Transverse colon (tissue), 4 donors: ENCODE data around the gene RFPL1. TPM values are rescaled to one million over a fixed set of nuclear protein-coding genes. Genes with fewer than 3 reads are reported as not detected.

Experiments used
- DNase-seq: peaks from one replicate; pipeline ENCODE4 v3.0.0-alpha.2; 2019
- H3K27ac ChIP-seq, 4 donors: fragments of 200-600 bp; sonication (generic); 2 replicates each; pipeline ENCODE4 v1.5.1; 2016 to 2018; ENCODE audit warnings: inconsistent platforms in 4 of 4
- H3K27me3 ChIP-seq: fragments of 200-600 bp; sonication (generic); 2 replicates; pipeline ENCODE4 v1.5.1; 2017; ENCODE audit warnings: inconsistent platforms
- H3K36me3 ChIP-seq, 4 donors: fragments of 200-600 bp; sonication (generic); 2 replicates each; pipeline ENCODE4 v1.5.1; 2017 to 2019; ENCODE audit warnings: inconsistent platforms in 4 of 4
- H3K4me1 ChIP-seq, 4 donors: fragments of 200-600 bp; sonication (generic); 2 replicates each; pipeline ENCODE4 v1.5.1; 2017 to 2020; ENCODE audit warnings: inconsistent platforms in 4 of 4
- H3K4me3 ChIP-seq, 4 donors: fragments of 200-600 bp; sonication (generic); 1 replicate in 1 of 4; 2 replicates in 3 of 4; pipeline versions ENCODE4 v1.5.1 to v1.6.1; 2017 to 2019; ENCODE audit warnings: inconsistent platforms in 4 of 4
- H3K9me3 ChIP-seq, 2 donors: fragments of 200-600 bp; sonication (generic); 2 replicates each; pipeline ENCODE4 v1.5.1; 2017 to 2019; ENCODE audit warnings: inconsistent platforms in 2 of 2
- CTCF ChIP-seq, 5 experiments: fragments of 200-600 bp in 3 of 5; fragments of 450-650 bp in 2 of 5; sonication (generic) in 3 of 5; IDR thresholded peaks; 1 replicate in 2 of 5; 2 replicates in 3 of 5; pipeline ENCODE4 v1.5.1; 2016 to 2017; ENCODE audit warnings: antibody characterized with exemption in 5 of 5, inconsistent platforms in 3 of 5, mild to moderate bottlenecking in 2 of 5, moderate library complexity in 1 of 5
- EP300 ChIP-seq: sonication (generic); formaldehyde crosslinking; IDR thresholded peaks from one replicate; pipeline ENCODE4 v1.6.1; 2017; ENCODE audit warnings: antibody characterized with exemption, low read depth
- POLR2A ChIP-seq: fragments of 450-650 bp; IDR thresholded peaks from one replicate; pipeline ENCODE4 v1.6.1; 2016; ENCODE audit warnings: antibody characterized with exemption, mild to moderate bottlenecking, moderate library complexity
- POLR2AphosphoS5 ChIP-seq, 3 donors: sonication (generic); formaldehyde crosslinking; IDR thresholded peaks; one replicate each; pipeline ENCODE4 v1.6.1; 2016; ENCODE audit warnings: antibody characterized with exemption in 3 of 3
- WGBS, 2 donors: methylation state at CpG; one replicate each; pipeline ENCODE4 v1.1.5; 2018; ENCODE audit warnings: low coverage in 1 of 2; 5-methylcytosine and 5-hydroxymethylcytosine counted together
- in situ Hi-C, 4 donors: fragments of 200-750 bp; cut with MboI; loops; one replicate each; pipeline versions ENCODE4 v1.15.0 to v1.15.1; 2017; ENCODE audit warnings: low sequenced_read_pairs in 3 of 4, low pct_ligation_motif_present in 1 of 4, low pct_unique_long_range_greater_than_20kb in 1 of 4
- intact Hi-C: fragments of 100-400 bp; cut with DNase I; formaldehyde crosslinking; loops from one replicate; pipeline ENCODE4 v1.15.1; 2023; ENCODE audit warnings: low total_unique reads
- total RNA-seq, 4 donors: library from RNA; depleted of rRNA; stranded (reverse); fragments of >200 nt; gene quantifications; one replicate each; pipeline ENCODE4 v1.1.0, GENCODE V29; 2016

Gene RFPL1
- total RNA-seq, 4 donors from 2014 or later: not detected

GRCh38 chr22:29450222-29450621 is 11.8 kb downstream of the RFPL1 start:
- Histone ChIP-seq H3K4me1 (no peaks in the 10 kb centered on the region), H3K9me3 (no peaks in the 10 kb centered on the region), H3K36me3 (no peaks in the 10 kb centered on the region), H3K4me3 (no peak overlapping the region), H3K27ac (no peak overlapping the region), H3K27me3 (no peaks in the 10 kb centered on the region)
- in situ Hi-C loops: no loop called here
- no peak for DNase-seq
- no peak for TF ChIP-seq CTCF (IDR thresholded peaks at IDR 0.05)
- no peak for TF ChIP-seq POLR2AphosphoS5 (IDR thresholded peaks at IDR 0.05)
- no peak for TF ChIP-seq EP300
- TF ChIP-seq POLR2A: no peak
- intact Hi-C loops: no loop called here
- 80 to 85% methylated on average over 7 to 8 of the region's 8 CpGs for WGBS, 2 donors

GRCh38 chr22:29451863-29452262 is 13.5 kb downstream of the RFPL1 start:
- no peaks in the 10 kb centered on the region for H3K27me3 ChIP-seq
- H3K36me3 ChIP-seq: no peaks in the 10 kb centered on the region
- no peaks in the 10 kb centered on the region for H3K4me1 ChIP-seq
- 83 to 90% methylated on average over 2 to 4 of the region's 4 CpGs for WGBS, 2 donors
- H3K4me3 ChIP-seq: no peak overlapping the region
- no peaks in the 10 kb centered on the region for H3K9me3 ChIP-seq
- in situ Hi-C loops: no loop called here
- TF ChIP-seq POLR2AphosphoS5 (IDR thresholded peaks at IDR 0.05) (no peak), POLR2A (no peak), EP300 (no peak)
- H3K27ac ChIP-seq: no peak overlapping the region
- DNase-seq: no peak
- intact Hi-C loops: no loop called here

- no peaks in the 10 kb centered on the region for H3K36me3 ChIP-seq
- in situ Hi-C loops (no loop called here), intact Hi-C loops (no loop called here)
- WGBS, 2 donors: 75% methylated on average over 8 of the region's 8 CpGs; no CpG with 5 or more reads in 1 of the 2 donors
- H3K4me1 ChIP-seq: no peaks in the 10 kb centered on the region
- TF ChIP-seq CTCF (IDR thresholded peaks at IDR 0.05) (no peak), POLR2A (no peak), EP300 (no peak), POLR2AphosphoS5 (IDR thresholded peaks at IDR 0.05) (no peak)
- no peak overlapping the region for H3K4me3 ChIP-seq
- H3K27ac ChIP-seq: peak overlapping the region in 2 of 4 donors; percentile 6 to 7
- H3K9me3 ChIP-seq: no peaks in the 10 kb centered on the region
- no peak for DNase-seq
- H3K27me3 ChIP-seq: no peaks in the 10 kb centered on the region
Observed at GRCh38 chr22:29454276-29454675, 15.9 kb downstream of the RFPL1 start.

GRCh38 chr22:29456211-29456671 is 17.9 kb downstream of the RFPL1 start:
- no peak overlapping the region for H3K27ac ChIP-seq

More at GRCh38 chr22:29456211-29456671, 17.9 kb downstream of the RFPL1 start:
- intact Hi-C loops: no loop called here
- WGBS, 2 donors: 77% methylated on average over 9 of the region's 9 CpGs; no CpG with 5 or more reads in 1 of the 2 donors
- DNase-seq: no peak
- no peaks in the 10 kb centered on the region for H3K27me3 ChIP-seq
- H3K4me1 ChIP-seq: no peaks in the 10 kb centered on the region
- in situ Hi-C loops: no loop called here
- H3K4me3 ChIP-seq: no peak overlapping the region
- TF ChIP-seq EP300: no peak
- no peak for TF ChIP-seq POLR2AphosphoS5 (IDR thresholded peaks at IDR 0.05)
- TF ChIP-seq POLR2A: no peak
- TF ChIP-seq CTCF (IDR thresholded peaks at IDR 0.05): no peak
- H3K36me3 ChIP-seq: no peaks in the 10 kb centered on the region
- no peaks in the 10 kb centered on the region for H3K9me3 ChIP-seq
